Stimulated activated CD4-positive, alpha-beta T cell treated with anti-CD3 and anti-CD28 coated beads, Interleukin-2, amount 100 ng/mL, for 48 hours (primary cell): ENCODE data around the gene FLRT2.

Experiments used
- DNase-seq, 2 donors: peaks; one replicate each; pipeline ENCODE4 v3.0.0-alpha.2; 2020

Gene FLRT2

GRCh38 chr14:85529803-85530574 lies at the start of gene FLRT2:
Gene FLRT2, plus strand, starts transcription at chr14:85530144. Its CDS starts 91,371 bp downstream, at chr14:85621515.
- no peak for DNase-seq

- DNase-seq, result no peak
These were observed 48.5 kb upstream of the FLRT2 start for GRCh38 chr14:85481471-85481870.

GRCh38 chr14:85482552-85482951 lies 47.4 kb upstream of the FLRT2 start:
- DNase-seq, result no peak

GRCh38 chr14:85483037-85483436 lies 46.9 kb upstream of the FLRT2 start:
- no peak for DNase-seq

- DNase-seq, result no peak
These were observed 46.3 kb upstream of the FLRT2 start for GRCh38 chr14:85483652-85484051.

GRCh38 chr14:85487215-85487614 lies 42.7 kb upstream of the FLRT2 start:
- no peak for DNase-seq

- DNase-seq, result no peak
These were observed 28.2 kb upstream of the FLRT2 start for GRCh38 chr14:85501751-85502150.

GRCh38 chr14:85508863-85509262 lies 21.1 kb upstream of the FLRT2 start:
- no peak for DNase-seq

- DNase-seq, result no peak
These were observed 17.5 kb upstream of the FLRT2 start for GRCh38 chr14:85512451-85512850.

- no peak for DNase-seq
These were observed 15.5 kb upstream of the FLRT2 start for GRCh38 chr14:85514487-85514886.

GRCh38 chr14:85516239-85517113 lies 13.5 kb upstream of the FLRT2 start:
- no peak for DNase-seq

- DNase-seq, result no peak
These were observed 12.7 kb upstream of the FLRT2 start for GRCh38 chr14:85517114-85517688.

- no peak for DNase-seq
These were observed 10.2 kb upstream of the FLRT2 start for GRCh38 chr14:85519661-85520305.

- no peak for DNase-seq
These were observed 9.4 kb upstream of the FLRT2 start for GRCh38 chr14:85520581-85520980.

GRCh38 chr14:85523624-85524023 lies 6.3 kb upstream of the FLRT2 start:
- no peak for DNase-seq

GRCh38 chr14:85527006-85527405 lies 2.9 kb upstream of the FLRT2 start:
- DNase-seq, result no peak

- no peak for DNase-seq
These were observed 2.4 kb upstream of the FLRT2 start for GRCh38 chr14:85527445-85528035.

- DNase-seq, result no peak
These were observed 1.7 kb upstream of the FLRT2 start for GRCh38 chr14:85528080-85528896.

- DNase-seq, result no peak
These were observed 880 bp upstream of the FLRT2 start for GRCh38 chr14:85528897-85529631.

- DNase-seq, result no peak
These were observed 682 bp downstream of the FLRT2 start for GRCh38 chr14:85530626-85531025.

- no peak for DNase-seq
These were observed 1.2 kb downstream of the FLRT2 start for GRCh38 chr14:85531141-85531586.
